GM21515 (cell line): ENCODE measurements around the gene ANKRD24.
"Not testable (repeated sequence)": the region's sequence is repeated elsewhere in the genome, so short reads cannot be mapped to it uniquely, and the experiment has no call there.

Source experiments
- ATAC-seq: cut with Tn5 transposase; IDR thresholded peaks from one replicate; pipeline ENCODE4 v1.9.1; 2021; ENCODE audit not compliant: unreplicated experiment

Gene ANKRD24

DNA sequence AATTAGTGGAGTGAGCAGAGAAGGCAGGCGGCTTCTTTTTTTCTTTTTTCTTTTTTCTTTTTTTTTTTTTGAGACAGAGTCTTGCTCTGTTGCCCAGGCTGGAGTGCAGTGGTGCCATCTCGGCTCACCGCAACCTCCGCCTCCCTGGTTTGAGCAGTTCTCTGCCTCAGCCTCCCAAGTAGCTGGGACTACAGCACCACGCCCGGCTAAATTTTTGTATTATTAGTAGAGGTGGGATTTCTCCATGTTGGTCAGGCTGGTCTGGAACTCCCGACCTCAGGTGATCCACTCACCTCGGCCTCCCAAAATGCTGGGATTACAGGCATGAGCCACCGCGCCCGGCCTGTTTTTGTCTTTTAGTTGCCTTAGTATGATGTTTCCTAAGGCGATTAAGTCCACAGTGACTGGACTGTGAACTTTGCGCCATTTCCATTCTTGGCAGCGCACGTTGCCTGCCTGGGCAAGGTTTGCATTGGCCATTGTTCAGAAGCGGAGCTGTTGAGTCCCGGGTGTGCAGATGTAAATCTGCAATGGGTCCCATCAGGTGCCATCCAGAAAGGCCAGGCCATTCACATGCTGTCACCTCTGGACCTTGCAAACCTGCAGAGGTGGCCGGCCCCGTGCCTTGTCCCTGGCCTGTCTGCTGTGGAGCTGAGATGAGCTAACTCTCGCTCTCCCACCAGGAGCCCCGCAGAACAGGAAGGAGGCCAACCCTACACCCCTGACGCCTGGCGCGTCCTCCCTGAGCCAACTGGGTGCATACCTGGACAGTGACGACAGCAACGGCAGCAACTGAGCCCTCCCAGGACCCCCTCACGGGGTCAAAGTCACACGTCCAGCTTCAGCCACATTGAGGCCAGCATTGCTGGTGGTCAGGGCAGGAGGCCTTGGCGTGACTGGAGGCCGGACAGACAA is 85.7 kb downstream of the ANKRD24 start:
- ATAC-seq: no peak

DNA sequence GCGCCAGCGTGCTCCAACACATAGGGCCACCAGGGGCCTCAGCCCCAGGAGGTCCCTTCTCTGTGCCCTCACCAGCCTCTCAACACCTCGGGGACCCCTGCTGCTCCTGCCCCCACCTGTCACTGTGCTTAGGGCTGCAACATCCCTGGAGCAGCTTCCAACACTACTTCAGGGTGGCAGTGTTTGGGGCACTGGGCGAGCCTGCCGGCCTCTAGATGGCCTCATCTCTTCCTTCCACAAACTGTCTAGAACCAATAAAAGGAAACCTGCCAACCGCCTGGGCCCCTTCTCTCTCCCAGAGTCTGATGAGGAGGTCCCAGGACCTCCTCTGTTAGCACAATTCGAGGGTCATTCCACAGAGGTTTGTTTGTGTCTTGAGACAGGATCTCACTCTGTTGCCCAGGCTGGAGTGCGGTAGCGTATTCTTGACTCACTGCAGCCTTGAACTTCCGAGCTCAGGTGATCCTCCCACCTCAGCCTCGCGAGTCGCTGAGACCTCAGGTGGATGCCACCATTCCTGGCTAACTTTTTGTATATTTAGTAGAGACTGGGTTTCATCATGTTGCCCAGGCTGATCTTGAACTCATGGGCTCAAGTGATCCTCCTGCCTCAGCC is 86.4 kb downstream of the ANKRD24 start:
- ATAC-seq: no peak

DNA sequence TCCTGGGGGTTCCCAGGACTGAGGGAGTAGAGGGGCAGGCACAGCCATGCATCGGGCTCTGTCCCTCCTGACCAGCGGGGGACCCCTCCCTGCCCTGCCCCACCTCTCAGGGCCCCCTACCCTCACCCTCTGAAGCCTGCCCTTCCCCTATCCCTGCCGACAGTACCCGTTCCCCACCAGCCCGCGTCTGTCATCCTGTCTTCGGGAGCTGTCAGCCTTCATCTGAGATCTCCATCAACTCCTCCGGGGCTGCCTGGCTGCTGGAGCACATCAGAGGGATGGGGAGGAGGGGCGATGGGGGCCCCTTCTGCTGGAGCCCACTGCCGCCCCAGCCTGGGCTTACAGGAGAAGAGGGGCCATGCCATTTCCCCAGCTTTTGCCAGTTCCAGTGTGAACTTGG is 90.4 kb downstream of the ANKRD24 start:
- no peak for ATAC-seq

DNA sequence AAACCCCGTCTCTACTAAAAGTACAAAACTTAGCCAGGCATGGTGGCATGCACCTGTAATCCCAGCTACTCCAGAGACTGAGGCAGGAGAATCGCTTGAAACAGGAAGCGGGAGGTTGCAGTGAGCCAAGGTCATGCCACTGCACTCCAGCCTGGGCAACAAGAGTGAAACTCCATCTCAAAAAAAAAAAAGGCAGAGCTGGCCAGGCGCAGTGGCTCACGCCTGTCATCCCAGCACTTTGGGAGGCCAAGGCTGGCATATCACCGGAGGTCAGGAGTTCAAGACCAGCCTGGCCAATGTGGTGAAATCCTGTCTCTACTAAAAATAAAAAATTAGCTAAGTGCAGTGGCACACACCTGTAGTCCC is 91.8 kb downstream of the ANKRD24 start:
- not testable (repeated sequence) for ATAC-seq
